ENCODE results near the gene TIE1.

The TIE1 gene

GRCh38 chr1:43293896-43294760 is 6.7 kb upstream of the TIE1 start:
- DNase-seq, result no peak

GRCh38 chr1:43294761-43295160 is 6.0 kb upstream of the TIE1 start:
- DNase-seq, result no peak

GRCh38 chr1:43296207-43296606 is 4.6 kb upstream of the TIE1 start:
- no peak for DNase-seq

- no peak for DNase-seq
Observed at GRCh38 chr1:43298055-43298454, 2.7 kb upstream of the TIE1 start.

GRCh38 chr1:43299101-43299500 is 1.7 kb upstream of the TIE1 start:
- DNase-seq, result no peak

- no peak for DNase-seq
Observed at GRCh38 chr1:43302201-43302600, 1.4 kb downstream of the TIE1 start.

GRCh38 chr1:43302721-43303470 is 2.1 kb downstream of the TIE1 start:
- DNase-seq, result no peak

GRCh38 chr1:43303471-43304313 is 2.9 kb downstream of the TIE1 start:
- no peak for DNase-seq

GRCh38 chr1:43304314-43304681 is 3.5 kb downstream of the TIE1 start:
- no peak for DNase-seq

GRCh38 chr1:43304771-43305300 is 4.1 kb downstream of the TIE1 start:
- no peak for DNase-seq

GRCh38 chr1:43305461-43305860 is 4.7 kb downstream of the TIE1 start:
- no peak for DNase-seq

GRCh38 chr1:43305926-43306687 is 5.3 kb downstream of the TIE1 start:
- DNase-seq, result no peak

GRCh38 chr1:43306688-43307457 is 6.1 kb downstream of the TIE1 start:
- DNase-seq, result no peak

GRCh38 chr1:43307458-43308158 is 6.8 kb downstream of the TIE1 start:
- no peak for DNase-seq

GRCh38 chr1:43308635-43309404 is 8.0 kb downstream of the TIE1 start:
- no peak for DNase-seq

GRCh38 chr1:43309405-43310025 is 8.7 kb downstream of the TIE1 start:
- no peak for DNase-seq

GRCh38 chr1:43311521-43311920 is 10.7 kb downstream of the TIE1 start:
- no peak for DNase-seq

GRCh38 chr1:43312212-43312623 is 11.4 kb downstream of the TIE1 start:
- no peak for DNase-seq
